ENCODE measurements around the gene TGFBR3. TPM values are rescaled to one million over a fixed set of nuclear protein-coding genes. Genes with fewer than 3 reads are reported as not detected.

Gene TGFBR3
- total RNA-seq, 1 experiment from 2014 or later = 3.1 TPM

DNA sequence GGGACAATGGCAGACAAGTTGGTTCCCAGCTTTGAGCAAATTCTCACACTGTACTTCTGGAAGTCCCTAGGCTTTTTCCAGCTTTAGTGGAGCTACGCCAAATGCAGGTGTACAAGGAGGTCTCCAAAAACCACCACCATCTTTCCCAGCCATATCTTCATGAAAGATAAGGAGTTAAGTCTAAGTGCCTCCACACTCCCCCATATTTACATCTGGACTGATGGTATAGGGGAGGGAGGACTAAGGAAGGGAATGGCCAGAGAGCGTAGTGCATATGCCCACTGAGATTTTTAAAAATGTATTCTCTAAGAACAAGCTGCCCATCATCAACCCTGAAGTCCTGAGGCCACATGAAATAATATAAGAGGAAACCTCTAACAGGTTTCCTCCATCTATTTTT, 161.3 kb downstream of the TGFBR3 start:
- Histone ChIP-seq H3K4me3 (ENCODE audit: low read depth, low read length, poor library complexity, severe bottlenecking) (no peak overlapping the region), H3K9me3 (ENCODE audit: low read depth, low read length, poor library complexity, severe bottlenecking) (no peaks in the 10 kb centered on the region), H3K36me3 (ENCODE audit: insufficient read depth, low read length, poor library complexity, severe bottlenecking) (no peaks in the 10 kb centered on the region), H3K27ac (ENCODE audit: low read depth, low read length, poor library complexity, severe bottlenecking) (no peak overlapping the region), H3K27me3 (replicated peaks; ENCODE audit: insufficient read depth, low read depth, low read length, poor library complexity) (no peaks in the 10 kb centered on the region), H3K4me1 (ENCODE audit: insufficient read depth, low read length, poor library complexity, severe bottlenecking) (peaks cover 6% of the 10 kb centered on the region)
- no peak for DNase-seq (ENCODE audit: low spot score)
- intact Hi-C loops (cut with micrococcal nuclease; ENCODE audit: unreplicated experiment) = no loop called here
- TF ChIP-seq EZH2 (IDR thresholded peaks at IDR 0.05; ENCODE audit: borderline replicate concordance, low read depth, low read length, poor library complexity, severe bottlenecking) (no peak), CTCF (conservative IDR thresholded peaks at IDR 0.05; ENCODE audit: low read depth, low read length) (no peak)
- ChIA-PET POLR2A (ENCODE audit: low non-redundant PET) (no interaction called here), CTCF (no interaction called here)
- no TSS peak for BruUV-seq (replicated peaks)

DNA sequence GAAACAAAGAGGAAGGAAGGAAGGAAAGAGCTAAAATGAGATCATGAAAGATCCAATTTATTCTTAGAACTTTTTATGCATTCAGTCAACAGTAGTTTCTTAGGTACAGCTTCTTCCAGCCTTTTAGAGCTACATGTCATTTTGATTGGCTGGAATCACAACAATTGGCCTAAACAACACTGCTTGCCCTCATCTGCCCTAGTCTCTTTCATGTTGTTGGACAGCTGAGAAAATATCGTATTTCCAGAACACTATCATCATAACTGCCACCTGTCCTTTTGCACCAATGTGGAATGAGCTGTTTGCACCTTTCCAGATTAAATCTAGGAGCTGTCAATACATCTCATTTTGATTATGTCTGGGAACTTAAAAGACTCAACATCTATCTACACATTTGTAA, 161.7 kb downstream of the TGFBR3 start:
- no peak for DNase-seq (ENCODE audit: low spot score)
- CTCF ChIA-PET = no interaction called here
- Histone ChIP-seq H3K4me1 (ENCODE audit: insufficient read depth, low read length, poor library complexity, severe bottlenecking) (peaks cover 6% of the 10 kb centered on the region), H3K36me3 (ENCODE audit: insufficient read depth, low read length, poor library complexity, severe bottlenecking) (no peaks in the 10 kb centered on the region), H3K27me3 (replicated peaks; ENCODE audit: insufficient read depth, low read depth, low read length, poor library complexity) (no peaks in the 10 kb centered on the region), H3K27ac (ENCODE audit: low read depth, low read length, poor library complexity, severe bottlenecking) (no peak overlapping the region), H3K9me3 (ENCODE audit: low read depth, low read length, poor library complexity, severe bottlenecking) (no peaks in the 10 kb centered on the region), H3K4me3 (ENCODE audit: low read depth, low read length, poor library complexity, severe bottlenecking) (no peak overlapping the region)
- no peak for TF ChIP-seq CTCF (conservative IDR thresholded peaks at IDR 0.05; ENCODE audit: low read depth, low read length)
- TF ChIP-seq EZH2 (IDR thresholded peaks at IDR 0.05; ENCODE audit: borderline replicate concordance, low read depth, low read length, poor library complexity, severe bottlenecking) = no peak
- intact Hi-C loops (cut with micrococcal nuclease; ENCODE audit: unreplicated experiment) = no loop called here
- no TSS peak for BruUV-seq (replicated peaks)
- POLR2A ChIA-PET (ENCODE audit: low non-redundant PET) = no interaction called here

DNA sequence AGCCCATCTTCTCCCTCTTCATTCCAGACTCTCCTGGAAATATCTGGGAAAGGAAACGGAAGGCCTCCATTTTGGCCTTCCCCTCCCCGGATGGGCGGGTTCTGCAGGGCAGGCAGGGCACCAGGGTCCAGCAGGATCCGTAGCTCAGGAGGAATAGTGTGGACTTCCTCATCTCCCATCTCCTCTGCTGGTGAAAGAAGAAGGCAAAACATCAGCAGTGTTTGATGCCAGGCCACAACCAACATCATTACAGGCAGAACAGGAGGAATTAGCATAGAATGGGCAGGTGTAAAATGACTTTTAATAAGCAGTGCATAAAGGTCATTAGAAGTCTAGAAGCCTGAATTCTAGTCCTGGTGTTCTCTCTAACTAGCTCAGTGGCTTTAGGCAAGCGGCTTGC, 165.9 kb downstream of the TGFBR3 start:
- ChIA-PET CTCF (no interaction called here), POLR2A (ENCODE audit: low non-redundant PET) (no interaction called here)
- TF ChIP-seq EZH2 (IDR thresholded peaks at IDR 0.05; ENCODE audit: borderline replicate concordance, low read depth, low read length, poor library complexity, severe bottlenecking) = no peak
- TF ChIP-seq CTCF (conservative IDR thresholded peaks at IDR 0.05; ENCODE audit: low read depth, low read length) = no peak
- Histone ChIP-seq H3K36me3 (ENCODE audit: insufficient read depth, low read length, poor library complexity, severe bottlenecking) (no peaks in the 10 kb centered on the region), H3K4me1 (ENCODE audit: insufficient read depth, low read length, poor library complexity, severe bottlenecking) (no peaks in the 10 kb centered on the region), H3K9me3 (ENCODE audit: low read depth, low read length, poor library complexity, severe bottlenecking) (no peaks in the 10 kb centered on the region), H3K4me3 (ENCODE audit: low read depth, low read length, poor library complexity, severe bottlenecking) (no peak overlapping the region), H3K27me3 (replicated peaks; ENCODE audit: insufficient read depth, low read depth, low read length, poor library complexity) (no peaks in the 10 kb centered on the region), H3K27ac (ENCODE audit: low read depth, low read length, poor library complexity, severe bottlenecking) (no peak overlapping the region)
- DNase-seq (ENCODE audit: low spot score) = no peak
- BruUV-seq (replicated peaks) = no TSS peak
- intact Hi-C loops (cut with micrococcal nuclease; ENCODE audit: unreplicated experiment) = no loop called here

Data from A673 (cell line).